HepG2 (cell line): ENCODE results near the gene CBL. TPM values are rescaled to one million over a fixed set of nuclear protein-coding genes. Genes with fewer than 3 reads are reported as not detected.

Experiments used
- ATAC-seq: fragments of 200-7000 bp; cut with Tn5 transposase; 3 replicates; pipeline ENCODE4 v1.9.1; 2020; ENCODE audit warnings: mild to moderate bottlenecking, moderate library complexity
- BruUV-seq: library from RNA; stranded (reverse); fragments of 400-500 nt; replicated peaks from 2 replicates; lab custom pipeline; 2021; lab: Mats Ljungman, UMichigan
- CTCF ChIA-PET: fragments of 300-600 bp; formaldehyde crosslinking; extraction: SDS; loops from one replicate; lab custom pipeline; 2021; ENCODE audit warnings: low total read pairs, inconsistent platforms, low intra/inter-chr PET ratio; lab: Yijun Ruan, JAX
- POLR2A ChIA-PET: fragments of 350-600 bp; sonication (Branson Sonifier 250); formaldehyde crosslinking; loops from one replicate; lab custom pipeline; 2020; ENCODE audit warnings: antibody characterized with exemption, inconsistent platforms; lab: Yijun Ruan, JAX
- DNase-seq: peaks from one replicate; pipeline ENCODE4 v3.0.0-alpha.2; 2015; ENCODE audit warnings: low spot score
- FAIRE-seq: peaks from 3 replicates; lab custom pipeline; 2011; peaks lifted over from hg19 to GRCh38; lab: Jason Lieb, UNC
- H2AFZ ChIP-seq: one replicate; pipeline ENCODE4 v1.6.1; 2011; ENCODE audit warnings: low read length, inconsistent platforms
- H3K27ac ChIP-seq: fragments of 300-600 bp; 3 replicates; pipeline ENCODE4 v1.8.0; 2011; ENCODE audit warnings: mixed run types, mild to moderate bottlenecking, mixed read lengths, low read length, inconsistent platforms; ENCODE audit not compliant: insufficient read depth; ENCODE audit errors: extremely low read length
- H3K27me3 ChIP-seq, 2 experiments: fragments of 200-600 bp in 1 of 2; 2 replicates in 1 of 2; 3 replicates in 1 of 2; pipeline versions ENCODE4 v1.6.0 to v1.8.0; 2011; ENCODE audit warnings: low read length in 2 of 2, mild to moderate bottlenecking in 2 of 2, moderate library complexity in 2 of 2, inconsistent platforms in 1 of 2; ENCODE audit not compliant: insufficient read depth in 2 of 2, control insufficient read depth in 1 of 2
- H3K36me3 ChIP-seq, 2 experiments: fragments of 200-600 bp in 1 of 2; replicated peaks in 1 of 2; 2 replicates in 1 of 2; 3 replicates in 1 of 2; pipeline versions ENCODE4 v1.5.1 to v1.8.0; 2011; ENCODE audit warnings: low read length in 2 of 2, inconsistent platforms in 1 of 2; ENCODE audit not compliant: insufficient read depth in 2 of 2, control insufficient read depth in 1 of 2
- H3K4me1 ChIP-seq: 2 replicates; pipeline ENCODE4 v1.5.1; 2012; ENCODE audit warnings: low read length, inconsistent platforms; ENCODE audit not compliant: insufficient read depth
- H3K4me2 ChIP-seq: 2 replicates; pipeline ENCODE4 v1.6.0; 2011; ENCODE audit warnings: low read depth, low read length, inconsistent platforms
- H3K4me3 ChIP-seq, 3 experiments: fragments of 200-600 bp in 1 of 3; sonication (generic), shearing (Covaris generic) in 1 of 3; replicated peaks in 1 of 3; 2 replicates each; pipeline ENCODE4 v1.5.1; 2011 to 2016; ENCODE audit warnings: low read length in 3 of 3, inconsistent platforms in 2 of 3, low read depth in 2 of 3, mild to moderate bottlenecking in 2 of 3, control low read depth in 1 of 3, mixed read lengths in 1 of 3; ENCODE audit not compliant: insufficient read depth in 1 of 3
- H3K79me2 ChIP-seq: one replicate; pipeline ENCODE4 v1.6.1; 2011; ENCODE audit warnings: low read length, inconsistent platforms; ENCODE audit not compliant: insufficient read depth
- H3K9ac ChIP-seq: 2 replicates; pipeline ENCODE4 v1.6.0; 2011; ENCODE audit warnings: mild to moderate bottlenecking, low read depth, low read length, inconsistent platforms; ENCODE audit not compliant: insufficient read depth
- H3K9me3 ChIP-seq: 2 replicates; pipeline ENCODE4 v1.5.1; 2012; ENCODE audit warnings: mild to moderate bottlenecking, low read length
- H4K20me1 ChIP-seq: 2 replicates; pipeline ENCODE4 v1.6.0; 2011; ENCODE audit warnings: inconsistent platforms, mild to moderate bottlenecking, low read length, moderate library complexity; ENCODE audit not compliant: insufficient read depth
- HNF4G ChIP-seq, 2 experiments: sonication (generic) in 1 of 2; formaldehyde crosslinking in 1 of 2; IDR thresholded peaks; 2 replicates each; pipeline versions ENCODE4 v1.4.0 to v1.6.1; 2011 to 2020; ENCODE audit warnings: borderline replicate concordance in 2 of 2, low read depth in 2 of 2, mild to moderate bottlenecking in 2 of 2, low read length in 1 of 2, missing genetic modification reagents in 1 of 2, moderate library complexity in 1 of 2
- PRPF4 ChIP-seq: fragments of 200-400 bp; formaldehyde crosslinking; IDR thresholded peaks from 2 replicates; pipeline ENCODE4 v1.6.1; 2016; ENCODE audit warnings: low read length, low read depth; ENCODE audit not compliant: poor library complexity, severe bottlenecking
- SMAD3 ChIP-seq: sonication (generic); formaldehyde crosslinking; IDR thresholded peaks from 2 replicates; pipeline ENCODE4 v1.4.0; 2020; ENCODE audit warnings: missing genetic modification reagents
- SP140L ChIP-seq: sonication (generic); formaldehyde crosslinking; IDR thresholded peaks from 2 replicates; pipeline ENCODE4 v1.4.0; 2020; ENCODE audit warnings: missing genetic modification reagents, borderline replicate concordance
- SRSF9 ChIP-seq: fragments of 200-400 bp; formaldehyde crosslinking; IDR thresholded peaks from 2 replicates; pipeline ENCODE4 v1.6.1; 2018; ENCODE audit warnings: borderline replicate concordance, mild to moderate bottlenecking, low read depth, low read length; ENCODE audit not compliant: insufficient read depth, poor library complexity, severe bottlenecking
- TERF1 ChIP-seq: sonication (generic); formaldehyde crosslinking; IDR thresholded peaks from 2 replicates; pipeline ENCODE4 v1.8.0; 2022; ENCODE audit warnings: mild to moderate bottlenecking, missing genetic modification reagents, moderate library complexity
- TFAP4 ChIP-seq: sonication (generic); IDR thresholded peaks from 2 replicates; pipeline ENCODE4 v1.6.1; 2016; ENCODE audit warnings: low read depth, borderline replicate concordance
- ZBTB34 ChIP-seq: sonication (generic); formaldehyde crosslinking; IDR thresholded peaks from 2 replicates; pipeline ENCODE4 v1.8.0; 2022; ENCODE audit warnings: mild to moderate bottlenecking, missing genetic modification reagents
- ZBTB7B ChIP-seq: sonication (generic); formaldehyde crosslinking; IDR thresholded peaks from 2 replicates; pipeline ENCODE4 v1.4.0; 2020; ENCODE audit warnings: missing genetic modification reagents
- ZC3H4 ChIP-seq: sonication (generic); formaldehyde crosslinking; IDR thresholded peaks from 2 replicates; pipeline ENCODE4 v1.4.0; 2020; ENCODE audit warnings: missing genetic modification reagents, borderline replicate concordance
- ZFP36L2 ChIP-seq: sonication (generic); formaldehyde crosslinking; IDR thresholded peaks from 2 replicates; pipeline ENCODE4 v1.4.0; 2020; ENCODE audit warnings: missing genetic modification reagents
- ZNF234 ChIP-seq: sonication (generic); formaldehyde crosslinking; conservative IDR thresholded peaks from 2 replicates; pipeline ENCODE4 v1.5.1; 2020; ENCODE audit warnings: mild to moderate bottlenecking, missing genetic modification reagents
- ZNF256 ChIP-seq: sonication (generic); formaldehyde crosslinking; conservative IDR thresholded peaks from 2 replicates; pipeline ENCODE4 v1.4.0; 2020; ENCODE audit warnings: missing genetic modification reagents
- ZNF451 ChIP-seq: sonication (generic); formaldehyde crosslinking; IDR thresholded peaks from 2 replicates; pipeline ENCODE4 v1.5.0; 2020; ENCODE audit warnings: mild to moderate bottlenecking, missing genetic modification reagents
- ZNF737 ChIP-seq: sonication (generic); formaldehyde crosslinking; IDR thresholded peaks from 2 replicates; pipeline ENCODE4 v1.5.0; 2020; ENCODE audit warnings: missing genetic modification reagents, mild to moderate bottlenecking, borderline replicate concordance
- WGBS: methylation state at CpG from one replicate; pipeline ENCODE4 v1.1.6; 2017; ENCODE audit warnings: low lambda C conversion rate; 5-methylcytosine and 5-hydroxymethylcytosine counted together
- in situ Hi-C: cut with HindIII; loops from 2 replicates; pipeline ENCODE4 v1.10.0; 2017; ENCODE audit warnings: low pct_unique_long_range_greater_than_20kb; ENCODE audit not compliant: extremely low pct_ligation_motif_present
- intact Hi-C: fragments of 100-400 bp; cut with micrococcal nuclease; formaldehyde crosslinking; loops from one replicate; pipeline ENCODE4 v1.10.0; 2022; ENCODE audit not compliant: unreplicated experiment
- polyA plus RNA-seq, 8 experiments: library from polyadenylated mRNA; depleted of rRNA in 3 of 8; stranded (reverse) in 7 of 8; unstranded in 1 of 8; fragments of >200 nt; fragmentation: Illumina TruSeq in 4 of 8; extraction: Trizol in 4 of 8; gene quantifications; 2 replicates each; pipeline versions ENCODE4 v1.2.1 to v1.2.3, GENCODE V29; 2011 to 2016; ENCODE audit warnings: low read depth in 4 of 8, missing spikeins in 1 of 8, mixed read lengths in 1 of 8; ENCODE audit not compliant: insufficient read depth in 1 of 8
- total RNA-seq, 5 experiments: library from RNA; depleted of rRNA; stranded (reverse); fragments of >200 nt; fragmentation: Illumina TruSeq; extraction: Trizol; gene quantifications; 2 replicates each; pipeline ENCODE4 v1.2.3, GENCODE V29; 2016; ENCODE audit warnings: low read depth in 1 of 5

CBL gene
- total and polyA plus RNA-seq, 2 of the 13 experiments (the other 11 are each of a cell fraction or from before 2014, with no cell fraction given) = 6.6 to 7.4 TPM

DNA sequence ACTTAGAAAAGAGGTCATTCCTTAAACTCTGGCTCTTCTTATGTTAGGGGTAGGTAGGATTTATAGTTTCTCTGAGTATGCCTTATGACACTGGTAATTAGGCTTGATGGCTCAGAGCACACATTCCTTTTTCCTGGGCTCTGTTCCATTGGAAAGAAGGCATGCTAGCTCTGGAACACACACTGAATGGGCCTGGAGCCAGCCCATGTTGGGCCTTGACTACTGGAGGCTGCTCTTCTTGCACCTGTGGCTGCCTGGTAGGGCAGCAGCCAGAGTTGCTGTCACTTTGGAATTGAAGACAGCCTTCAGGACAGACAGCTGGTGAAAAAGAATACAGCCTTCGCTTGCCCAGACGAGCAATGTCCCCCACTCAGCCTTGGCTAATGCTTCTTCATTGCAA, 92.6 kb downstream of the CBL start:
- POLR2A ChIA-PET = no interaction called here
- no TSS peak for BruUV-seq
- no peak overlapping the region for H3K9ac ChIP-seq

More for the DNA sequence above, 92.6 kb downstream of the CBL start:
- intact Hi-C loops (no loop called here), in situ Hi-C loops (no loop called here)
- no peak for ATAC-seq
- Histone ChIP-seq H2AFZ (no peak overlapping the region), H3K79me2 (no peaks in the 10 kb centered on the region), H3K4me1 (no peaks in the 10 kb centered on the region), H3K4me2 (no peak overlapping the region), H3K27me3 (no peaks in the 10 kb centered on the region), H3K36me3 (peaks cover 18 to 45% of the 10 kb centered on the region in 2 experiments), H3K9me3 (no peaks in the 10 kb centered on the region), H3K27ac (no peak overlapping the region), H3K4me3 (no peak overlapping the region), H4K20me1 (no peaks in the 10 kb centered on the region)
- no peak for DNase-seq
- FAIRE-seq = no peak
- TF ChIP-seq SRSF9 (no peak), HNF4G (IDR thresholded peaks at IDR 0.05; ENCODE audit: borderline replicate concordance, low read depth, low read length) (no peak), HNF4G (CRISPR knock-in tag; IDR thresholded peaks at IDR 0.05; ENCODE audit: borderline replicate concordance, low read depth) (no peak), ZNF234 (CRISPR knock-in tag) (no peak), ZNF451 (CRISPR knock-in tag) (no peak), ZBTB34 (CRISPR knock-in tag) (no peak), ZBTB7B (CRISPR knock-in tag) (no peak), SMAD3 (CRISPR knock-in tag) (no peak), TFAP4 (no peak), SP140L (CRISPR knock-in tag) (no peak), ZNF737 (no peak), ZFP36L2 (CRISPR knock-in tag) (no peak), PRPF4 (no peak), ZC3H4 (CRISPR knock-in tag) (no peak), TERF1 (no peak), ZNF256 (CRISPR knock-in tag) (no peak)
- CTCF ChIA-PET = no interaction called here
- WGBS = 90% methylated on average over 2 of the region's 2 CpGs
